ENCODE data around the gene CPEB4.

Gene CPEB4

GRCh38 chr5:174010365-174010764 is 122.2 kb downstream of the CPEB4 start:
- Histone ChIP-seq H3K4me3 (ENCODE audit: low read length) (no peak overlapping the region), H3K9ac (ENCODE audit: low read length) (no peak overlapping the region), H3K9me3 (ENCODE audit: insufficient read depth, low read length) (no peaks in the 10 kb centered on the region), H3K27ac (ENCODE audit: low read length) (no peak overlapping the region), H3K27me3 (ENCODE audit: low read depth, low read length) (peaks cover 21% of the 10 kb centered on the region), H3K4me2 (ENCODE audit: low read length) (no peak overlapping the region), H3K4me1 (ENCODE audit: low read length) (no peaks in the 10 kb centered on the region), H3K36me3 (replicated peaks; ENCODE audit: low read depth, low read length) (no peaks in the 10 kb centered on the region), H2AFZ (ENCODE audit: low read depth, low read length) (no peak overlapping the region), H3K79me2 (ENCODE audit: low read length) (no peaks in the 10 kb centered on the region), H4K20me1 (ENCODE audit: insufficient read depth, low read length) (no peaks in the 10 kb centered on the region)
- TF ChIP-seq CTCF (IDR thresholded peaks at IDR 0.05; ENCODE audit: low read depth, low read length) (no peak), EZH2phosphoT487 (IDR thresholded peaks at IDR 0.05; ENCODE audit: low read depth) (no peak)

- no peak for TF ChIP-seq CTCF (IDR thresholded peaks at IDR 0.05; ENCODE audit: low read depth, low read length)
- H3K4me2 ChIP-seq (ENCODE audit: low read length) = no peak overlapping the region
- no peaks in the 10 kb centered on the region for H4K20me1 ChIP-seq (ENCODE audit: insufficient read depth, low read length)
- no peaks in the 10 kb centered on the region for H3K79me2 ChIP-seq (ENCODE audit: low read length)
- H2AFZ ChIP-seq (ENCODE audit: low read depth, low read length) = no peak overlapping the region
- no peaks in the 10 kb centered on the region for H3K4me1 ChIP-seq (ENCODE audit: low read length)
- H3K9me3 ChIP-seq (ENCODE audit: insufficient read depth, low read length) = no peaks in the 10 kb centered on the region
- no peak overlapping the region for H3K9ac ChIP-seq (ENCODE audit: low read length)
- peaks cover 15% of the 10 kb centered on the region for H3K27me3 ChIP-seq (ENCODE audit: low read depth, low read length)
- H3K36me3 ChIP-seq (replicated peaks; ENCODE audit: low read depth, low read length) = no peaks in the 10 kb centered on the region
- H3K27ac ChIP-seq (ENCODE audit: low read length) = no peak overlapping the region
- H3K4me3 ChIP-seq (ENCODE audit: low read length) = no peak overlapping the region
Observed at GRCh38 chr5:174011441-174011840, 123.3 kb downstream of the CPEB4 start.

Data from OCI-LY3 (cell line).